HEK293 (cell line): ENCODE results near the gene SLC28A1.

Experiments
- CTCF ChIA-PET: fragments of 350-600 bp; formaldehyde crosslinking; extraction: SDS; loops from one replicate; lab custom pipeline; 2021; ENCODE audit warnings: antibody characterized with exemption; lab: Yijun Ruan, JAX
- POLR2A ChIA-PET: fragments of 300-600 bp; formaldehyde crosslinking; extraction: SDS; loops from one replicate; lab custom pipeline; 2020; ENCODE audit warnings: antibody characterized with exemption, inconsistent platforms; lab: Yijun Ruan, JAX
- H3K27ac ChIP-seq: fragments of 200-500 bp; sonication (Bioruptor generic); 2 replicates; pipeline ENCODE4 v1.5.1; 2014; ENCODE audit warnings: low read depth, low read length, control low read depth, inconsistent platforms; ENCODE audit errors: extremely low read depth
- H3K36me3 ChIP-seq, 2 experiments: fragments of 200-500 bp in 1 of 2; sonication (Bioruptor generic) in 1 of 2; 1 replicate in 1 of 2; 2 replicates in 1 of 2; pipeline ENCODE4 v1.5.1; 2014 to 2017; ENCODE audit warnings: inconsistent platforms in 2 of 2, low read length in 2 of 2; ENCODE audit not compliant: control insufficient read depth in 2 of 2, insufficient read depth in 1 of 2
- H3K4me1 ChIP-seq: fragments of 200-500 bp; sonication (Bioruptor generic); 2 replicates; pipeline ENCODE4 v1.5.1; 2014; ENCODE audit warnings: mild to moderate bottlenecking, low read length, inconsistent platforms; ENCODE audit not compliant: control insufficient read depth, insufficient read depth
- H3K4me3 ChIP-seq: 2 replicates; pipeline ENCODE4 v1.5.1; 2011; ENCODE audit warnings: low read depth, mild to moderate bottlenecking, control low read depth, low read length, moderate library complexity
- H3K9me3 ChIP-seq: fragments of 200-500 bp; sonication (Bioruptor generic); 2 replicates; pipeline ENCODE4 v1.5.1; 2014; ENCODE audit warnings: low read depth, low read length, inconsistent platforms; ENCODE audit not compliant: control insufficient read depth, insufficient read depth
- EGR2 ChIP-seq: fragments of 450-650 bp; formaldehyde crosslinking; IDR thresholded peaks from 2 replicates; pipeline ENCODE4 v1.5.1; 2016; ENCODE audit warnings: low read depth, missing biosample characterization, missing genetic modification characterization
- GLIS1 ChIP-seq: fragments of 450-650 bp; formaldehyde crosslinking; IDR thresholded peaks from 2 replicates; pipeline ENCODE4 v1.5.1; 2016; ENCODE audit warnings: missing biosample characterization, missing genetic modification characterization
- SP2 ChIP-seq: fragments of 450-650 bp; formaldehyde crosslinking; IDR thresholded peaks from 2 replicates; pipeline ENCODE4 v1.5.1; 2016; ENCODE audit warnings: missing biosample characterization, missing genetic modification characterization
- SP7 ChIP-seq: fragments of 450-650 bp; formaldehyde crosslinking; IDR thresholded peaks from 2 replicates; pipeline ENCODE4 v1.5.1; 2016; ENCODE audit warnings: missing biosample characterization, missing genetic modification characterization
- ZBTB21 ChIP-seq: fragments of 450-650 bp; formaldehyde crosslinking; IDR thresholded peaks from 2 replicates; pipeline ENCODE4 v1.5.1; 2017; ENCODE audit warnings: missing biosample characterization, missing genetic modification characterization
- ZBTB8A ChIP-seq: fragments of 450-650 bp; formaldehyde crosslinking; IDR thresholded peaks from 2 replicates; pipeline ENCODE4 v1.5.1; 2016; ENCODE audit warnings: missing biosample characterization, missing genetic modification characterization
- ZEB2 ChIP-seq: fragments of 450-650 bp; formaldehyde crosslinking; IDR thresholded peaks from 2 replicates; pipeline ENCODE4 v1.5.1; 2016; ENCODE audit warnings: missing biosample characterization, missing genetic modification characterization
- ZFP3 ChIP-seq: fragments of 450-650 bp; formaldehyde crosslinking; IDR thresholded peaks from 2 replicates; pipeline ENCODE4 v1.5.1; 2016; ENCODE audit warnings: low read depth, missing biosample characterization, missing genetic modification characterization
- ZNF146 ChIP-seq: fragments of 450-650 bp; formaldehyde crosslinking; IDR thresholded peaks from 2 replicates; pipeline ENCODE4 v1.5.1; 2016; ENCODE audit warnings: missing biosample characterization, missing genetic modification characterization
- ZNF148 ChIP-seq: fragments of 450-650 bp; formaldehyde crosslinking; IDR thresholded peaks from 2 replicates; pipeline ENCODE4 v1.5.0; 2017; ENCODE audit warnings: missing biosample characterization, missing genetic modification characterization, borderline replicate concordance
- ZNF155 ChIP-seq: fragments of 450-650 bp; formaldehyde crosslinking; IDR thresholded peaks from 2 replicates; pipeline ENCODE4 v1.5.1; 2016; ENCODE audit warnings: missing biosample characterization, missing genetic modification characterization
- ZNF169 ChIP-seq: fragments of 450-650 bp; formaldehyde crosslinking; IDR thresholded peaks from 2 replicates; pipeline ENCODE4 v1.5.1; 2016; ENCODE audit warnings: missing biosample characterization, missing genetic modification characterization
- ZNF221 ChIP-seq: fragments of 450-650 bp; formaldehyde crosslinking; IDR thresholded peaks from 2 replicates; pipeline ENCODE4 v1.5.1; 2017; ENCODE audit warnings: missing biosample characterization, missing genetic modification characterization, borderline replicate concordance
- ZNF23 ChIP-seq: fragments of 450-650 bp; formaldehyde crosslinking; IDR thresholded peaks from 2 replicates; pipeline ENCODE4 v1.5.1; 2016; ENCODE audit warnings: missing biosample characterization, missing genetic modification characterization, borderline replicate concordance
- ZNF239 ChIP-seq: fragments of 450-650 bp; formaldehyde crosslinking; IDR thresholded peaks from 2 replicates; pipeline ENCODE4 v1.5.1; 2016; ENCODE audit warnings: missing biosample characterization, missing genetic modification characterization
- ZNF274 ChIP-seq, 2 experiments: fragments of 200-500 bp in 1 of 2; fragments of 450-650 bp in 1 of 2; sonication (Bioruptor generic) in 1 of 2; formaldehyde crosslinking in 1 of 2; IDR thresholded peaks; 2 replicates each; pipeline versions ENCODE4 v1.5.1 to v1.6.1; 2014 to 2016; ENCODE audit warnings: borderline replicate concordance in 1 of 2, inconsistent platforms in 1 of 2, low read length in 1 of 2, missing biosample characterization in 1 of 2, missing genetic modification characterization in 1 of 2
- ZNF362 ChIP-seq: fragments of 450-650 bp; formaldehyde crosslinking; IDR thresholded peaks from 2 replicates; pipeline ENCODE4 v1.5.1; 2016; ENCODE audit warnings: missing biosample characterization, missing genetic modification characterization
- ZNF501 ChIP-seq: fragments of 450-650 bp; formaldehyde crosslinking; IDR thresholded peaks from 2 replicates; pipeline ENCODE4 v1.5.1; 2016; ENCODE audit warnings: missing biosample characterization, missing genetic modification characterization
- ZNF658 ChIP-seq: fragments of 450-650 bp; formaldehyde crosslinking; IDR thresholded peaks from 2 replicates; pipeline ENCODE4; 2016; ENCODE audit warnings: missing biosample characterization, missing genetic modification characterization
- ZNF664 ChIP-seq: fragments of 450-650 bp; formaldehyde crosslinking; IDR thresholded peaks from 2 replicates; pipeline ENCODE4 v1.5.1; 2016; ENCODE audit warnings: missing biosample characterization, missing genetic modification characterization
- ZNF776 ChIP-seq: fragments of 450-650 bp; formaldehyde crosslinking; IDR thresholded peaks from 2 replicates; pipeline ENCODE4 v1.5.0; 2017; ENCODE audit warnings: missing biosample characterization, missing genetic modification characterization, borderline replicate concordance
- ZNF837 ChIP-seq: fragments of 450-650 bp; formaldehyde crosslinking; IDR thresholded peaks from 2 replicates; pipeline ENCODE4 v1.5.1; 2016; ENCODE audit warnings: missing biosample characterization, missing genetic modification characterization
- TF ChIP-seq, protein P1 (sequence below): sonication (generic); formaldehyde crosslinking; IDR thresholded peaks from 2 replicates; pipeline ENCODE4 v1.8.1; 2022; ENCODE audit warnings: mild to moderate bottlenecking, moderate library complexity, missing genetic modification reagents
- TF ChIP-seq, protein P2 (sequence below): fragments of 450-650 bp; IDR thresholded peaks from 2 replicates; pipeline ENCODE4 v1.5.1; 2018; ENCODE audit warnings: missing biosample characterization, mild to moderate bottlenecking, missing genetic modification characterization

Gene SLC28A1

GRCh38 chr15:84842781-84843180, 41.7 kb upstream of the SLC28A1 start:
- TF ChIP-seq EGR2 (tag by site-specific recombination) (no peak), ZNF23 (tag by site-specific recombination) (no peak), ZFP3 (no peak), ZNF239 (no peak), ZBTB8A (tag by site-specific recombination) (no peak), ZNF362 (no peak), ZNF274 (IDR thresholded peaks at IDR 0.05; ENCODE audit: low read length) (no peak), ZNF274 (tag by site-specific recombination; IDR thresholded peaks at IDR 0.05; ENCODE audit: borderline replicate concordance) (no peak), ZNF501 (tag by site-specific recombination) (no peak), ZNF837 (no peak), ZNF169 (tag by site-specific recombination) (no peak), ZNF146 (tag by site-specific recombination) (no peak), SP7 (tag by site-specific recombination) (no peak), ZBTB21 (tag by site-specific recombination) (no peak), ZNF148 (tag by site-specific recombination) (no peak), ZNF664 (tag by site-specific recombination) (no peak), ZNF776 (tag by site-specific recombination) (no peak)
- TF ChIP-seq, protein P1, sequence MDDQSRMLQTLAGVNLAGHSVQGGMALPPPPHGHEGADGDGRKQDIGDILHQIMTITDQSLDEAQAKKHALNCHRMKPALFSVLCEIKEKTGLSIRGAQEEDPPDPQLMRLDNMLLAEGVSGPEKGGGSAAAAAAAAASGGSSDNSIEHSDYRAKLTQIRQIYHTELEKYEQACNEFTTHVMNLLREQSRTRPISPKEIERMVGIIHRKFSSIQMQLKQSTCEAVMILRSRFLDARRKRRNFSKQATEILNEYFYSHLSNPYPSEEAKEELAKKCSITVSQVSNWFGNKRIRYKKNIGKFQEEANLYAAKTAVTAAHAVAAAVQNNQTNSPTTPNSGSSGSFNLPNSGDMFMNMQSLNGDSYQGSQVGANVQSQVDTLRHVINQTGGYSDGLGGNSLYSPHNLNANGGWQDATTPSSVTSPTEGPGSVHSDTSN: no peak
- ChIA-PET POLR2A (no interaction called here), CTCF (interaction anchor here (0.9 to 1.0 kb wide), 2 partner anchors 14 to 15 kb away, joined by 3 read pairs; no protein-coding TSS in a partner anchor)
- Histone ChIP-seq H3K27ac (no peak overlapping the region), H3K9me3 (peaks cover 3% of the 10 kb centered on the region; the same call in 1 of the 2 replicates), H3K4me3 (no peak overlapping the region), H3K4me1 (no peaks in the 10 kb centered on the region), H3K36me3 (no peaks in the 10 kb centered on the region)

DNA sequence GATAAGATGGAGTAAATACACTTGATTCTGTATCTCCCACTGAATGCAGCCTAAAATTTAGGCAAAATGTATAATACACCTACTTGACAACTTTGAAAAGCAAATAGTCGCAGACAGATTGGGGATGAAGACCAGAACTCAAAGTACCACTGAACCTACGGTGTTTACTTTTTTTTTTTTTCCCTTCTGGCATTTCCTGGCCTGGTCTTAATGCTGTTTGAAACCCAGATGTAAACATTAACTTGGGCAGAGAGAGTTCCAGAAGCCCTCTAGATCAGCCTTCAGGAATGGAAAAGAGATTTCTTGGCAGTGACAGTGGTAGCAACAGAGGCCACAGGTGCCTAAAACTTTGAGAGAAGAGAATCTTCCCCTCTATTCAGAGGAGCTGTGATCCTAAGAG, 39.5 kb upstream of the SLC28A1 start:
- TF ChIP-seq ZNF274 (IDR thresholded peaks at IDR 0.05; ENCODE audit: low read length): no peak
- no peak for TF ChIP-seq ZNF274 (tag by site-specific recombination; IDR thresholded peaks at IDR 0.05; ENCODE audit: borderline replicate concordance)
- no peak for TF ChIP-seq ZEB2 (tag by site-specific recombination)
- TF ChIP-seq, protein P2, sequence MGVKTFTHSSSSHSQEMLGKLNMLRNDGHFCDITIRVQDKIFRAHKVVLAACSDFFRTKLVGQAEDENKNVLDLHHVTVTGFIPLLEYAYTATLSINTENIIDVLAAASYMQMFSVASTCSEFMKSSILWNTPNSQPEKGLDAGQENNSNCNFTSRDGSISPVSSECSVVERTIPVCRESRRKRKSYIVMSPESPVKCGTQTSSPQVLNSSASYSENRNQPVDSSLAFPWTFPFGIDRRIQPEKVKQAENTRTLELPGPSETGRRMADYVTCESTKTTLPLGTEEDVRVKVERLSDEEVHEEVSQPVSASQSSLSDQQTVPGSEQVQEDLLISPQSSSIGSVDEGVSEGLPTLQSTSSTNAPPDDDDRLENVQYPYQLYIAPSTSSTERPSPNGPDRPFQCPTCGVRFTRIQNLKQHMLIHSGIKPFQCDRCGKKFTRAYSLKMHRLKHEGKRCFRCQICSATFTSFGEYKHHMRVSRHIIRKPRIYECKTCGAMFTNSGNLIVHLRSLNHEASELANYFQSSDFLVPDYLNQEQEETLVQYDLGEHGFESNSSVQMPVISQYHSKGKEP (tag by site-specific recombination): no peak
- TF ChIP-seq ZNF658: no peak
- no peak for TF ChIP-seq SP2 (tag by site-specific recombination)
- TF ChIP-seq ZNF221 (tag by site-specific recombination): no peak
- no peak for TF ChIP-seq GLIS1 (tag by site-specific recombination)
- TF ChIP-seq ZNF501 (tag by site-specific recombination): no peak
- TF ChIP-seq ZNF155: no peak
- H3K9me3 ChIP-seq: peaks cover 3% of the 10 kb centered on the region; the same call in 1 of the 2 replicates
- ChIA-PET CTCF (interaction anchor here (0.6 to 3.2 kb wide), 26 partner anchors 8 to 1884 kb away, joined by 3 to 24 read pairs (median 4); partner anchors contain the start of gene SLC28A1), POLR2A (interaction anchor here (1.5 kb wide), 1 partner anchor 85 kb away, joined by 3 read pairs; no protein-coding TSS in a partner anchor)
- no peaks in the 10 kb centered on the region for H3K36me3 ChIP-seq
- H3K4me1 ChIP-seq: no peaks in the 10 kb centered on the region
- no peak overlapping the region for H3K4me3 ChIP-seq
- no peak overlapping the region for H3K27ac ChIP-seq
